ENCODE results near the gene GRAMD4. TPM values are rescaled to one million over a fixed set of nuclear protein-coding genes. Genes with fewer than 3 reads are reported as not detected.

GRAMD4 gene
- total RNA-seq, 1 donor from 2014 or later = 26.1 TPM

DNA sequence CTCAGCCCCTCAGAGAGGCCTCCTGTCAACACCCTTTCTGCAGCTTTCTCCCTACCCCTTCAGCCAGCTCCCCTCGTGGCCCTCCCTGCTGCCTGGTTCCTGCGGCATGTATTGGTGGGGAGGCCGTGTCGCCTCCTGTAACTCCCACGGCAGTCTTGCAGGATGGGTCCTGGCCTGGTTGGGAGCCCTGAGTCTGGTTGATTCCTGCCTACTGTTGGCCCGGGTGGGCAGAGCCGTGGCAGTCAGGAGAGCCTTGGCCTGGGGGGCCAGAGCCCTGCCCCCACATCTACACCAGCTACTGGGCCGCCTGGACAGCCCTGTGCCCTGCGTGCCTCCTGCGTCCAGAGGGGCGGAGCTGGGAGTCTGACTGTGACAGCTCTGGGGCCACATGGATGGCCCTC, 30.3 kb upstream of the GRAMD4 start:
- peaks cover 5 to 31% (median 31%) of the 10 kb centered on the region in 3 donors for H3K4me1 ChIP-seq (ENCODE audit: control insufficient read depth in 3 of 3, insufficient read depth in 3 of 3, low read length in 3 of 3)
- no peak overlapping the region for H3K27ac ChIP-seq (ENCODE audit: low read depth, low read length)

GRCh38 chr22:46590334-46590733, 29.9 kb upstream of the GRAMD4 start:
- Histone ChIP-seq H3K9ac (ENCODE audit: low read depth in 1 of 3, low read length in 3 of 3) (no peak overlapping the region), H3K9me3 (ENCODE audit: control insufficient read depth in 3 of 3, low read length in 3 of 3) (no peaks in the 10 kb centered on the region), H3K27ac (ENCODE audit: low read depth, low read length) (no peak overlapping the region), H3K36me3 (ENCODE audit: control insufficient read depth in 3 of 3, insufficient read depth in 3 of 3, low read length in 3 of 3) (no peaks in the 10 kb centered on the region), H3K4me1 (ENCODE audit: control insufficient read depth in 3 of 3, insufficient read depth in 3 of 3, low read length in 3 of 3) (peaks cover 9 to 35% (median 34%) of the 10 kb centered on the region in 3 donors), H3K4me3 (ENCODE audit: low read length in 3 of 3) (no peak overlapping the region), H3K27me3 (ENCODE audit: control insufficient read depth in 3 of 3, insufficient read depth in 3 of 3, low read length in 3 of 3) (no peaks in the 10 kb centered on the region)

More for the DNA sequence above, 30.3 kb upstream of the GRAMD4 start:
- no peaks in the 10 kb centered on the region for H3K9me3 ChIP-seq (ENCODE audit: control insufficient read depth in 3 of 3, low read length in 3 of 3)
- H3K27me3 ChIP-seq (ENCODE audit: control insufficient read depth in 3 of 3, insufficient read depth in 3 of 3, low read length in 3 of 3) = no peaks in the 10 kb centered on the region
- H3K9ac ChIP-seq (ENCODE audit: low read depth in 1 of 3, low read length in 3 of 3) = peak overlapping the region in 1 of 3 donors; percentile 8
- H3K4me3 ChIP-seq (ENCODE audit: low read length in 3 of 3) = no peak overlapping the region
- no peaks in the 10 kb centered on the region for H3K36me3 ChIP-seq (ENCODE audit: control insufficient read depth in 3 of 3, insufficient read depth in 3 of 3, low read length in 3 of 3)

DNA sequence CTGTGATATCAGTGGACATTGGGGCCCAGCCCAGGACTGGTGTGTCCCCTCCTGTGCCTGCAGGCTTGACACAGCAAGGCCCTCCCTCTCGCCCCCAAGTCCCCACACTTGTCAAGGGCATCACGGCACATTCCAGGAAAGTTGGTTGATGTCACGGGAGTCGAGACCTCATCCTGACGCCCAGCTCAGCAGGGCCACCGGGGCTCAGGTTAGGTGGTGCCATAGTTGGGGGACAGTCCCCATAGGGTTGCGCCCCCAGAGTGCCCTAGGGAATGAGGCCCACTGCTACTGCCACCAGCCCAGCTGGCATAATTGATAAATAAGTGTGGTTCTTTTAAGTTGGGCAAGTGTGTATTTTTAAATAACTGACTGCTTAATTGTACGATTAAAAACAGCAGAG, 28.3 kb upstream of the GRAMD4 start:
- Histone ChIP-seq H3K27me3 (ENCODE audit: control insufficient read depth in 3 of 3, insufficient read depth in 3 of 3, low read length in 3 of 3) (no peaks in the 10 kb centered on the region), H3K9ac (ENCODE audit: low read depth in 1 of 3, low read length in 3 of 3) (peak overlapping the region in 2 of 3 donors; percentile 7 to 43), H3K36me3 (ENCODE audit: control insufficient read depth in 3 of 3, insufficient read depth in 3 of 3, low read length in 3 of 3) (no peaks in the 10 kb centered on the region), H3K4me3 (ENCODE audit: low read length in 3 of 3) (no peak overlapping the region), H3K9me3 (ENCODE audit: control insufficient read depth in 3 of 3, low read length in 3 of 3) (no peaks in the 10 kb centered on the region), H3K4me1 (ENCODE audit: control insufficient read depth in 3 of 3, insufficient read depth in 3 of 3, low read length in 3 of 3) (peaks cover 20 to 47% (median 43%) of the 10 kb centered on the region in 3 donors), H3K27ac (ENCODE audit: low read depth, low read length) (peak overlapping the region; percentile 57)

DNA sequence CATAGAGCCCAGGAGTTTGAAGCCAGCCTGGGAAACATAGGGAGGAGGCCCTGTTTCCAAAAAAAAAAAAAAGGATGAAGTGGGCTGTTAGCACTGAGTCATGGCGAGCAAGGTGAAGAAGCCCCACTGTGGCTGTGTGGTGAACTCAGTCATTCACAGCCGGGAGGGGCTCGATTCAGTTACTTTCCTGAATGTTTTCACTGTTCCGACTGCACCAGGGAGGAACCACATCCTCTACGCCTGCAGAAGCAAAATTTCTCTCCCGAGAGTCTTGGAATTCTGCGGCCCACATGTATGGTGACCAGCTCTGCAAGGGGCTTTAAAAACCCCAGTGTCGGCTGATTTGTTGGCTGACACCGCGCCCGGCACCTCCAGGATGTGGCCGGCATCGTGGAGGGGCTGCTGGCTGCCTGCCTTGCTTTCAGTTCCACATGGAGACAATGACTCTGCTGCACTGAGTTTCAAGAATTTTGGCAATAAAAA, 27.8 kb upstream of the GRAMD4 start:
- Histone ChIP-seq H3K36me3 (ENCODE audit: control insufficient read depth in 3 of 3, insufficient read depth in 3 of 3, low read length in 3 of 3) (no peaks in the 10 kb centered on the region), H3K27me3 (ENCODE audit: control insufficient read depth in 3 of 3, insufficient read depth in 3 of 3, low read length in 3 of 3) (no peaks in the 10 kb centered on the region), H3K4me3 (ENCODE audit: low read length in 3 of 3) (no peak overlapping the region), H3K9me3 (ENCODE audit: control insufficient read depth in 3 of 3, low read length in 3 of 3) (no peaks in the 10 kb centered on the region), H3K4me1 (ENCODE audit: control insufficient read depth in 3 of 3, insufficient read depth in 3 of 3, low read length in 3 of 3) (peaks cover 20 to 49% (median 40%) of the 10 kb centered on the region in 3 donors), H3K9ac (ENCODE audit: low read depth in 1 of 3, low read length in 3 of 3) (peak overlapping the region in 2 of 3 donors; percentile 7 to 16), H3K27ac (ENCODE audit: low read depth, low read length) (peak overlapping the region; percentile 59)

DNA sequence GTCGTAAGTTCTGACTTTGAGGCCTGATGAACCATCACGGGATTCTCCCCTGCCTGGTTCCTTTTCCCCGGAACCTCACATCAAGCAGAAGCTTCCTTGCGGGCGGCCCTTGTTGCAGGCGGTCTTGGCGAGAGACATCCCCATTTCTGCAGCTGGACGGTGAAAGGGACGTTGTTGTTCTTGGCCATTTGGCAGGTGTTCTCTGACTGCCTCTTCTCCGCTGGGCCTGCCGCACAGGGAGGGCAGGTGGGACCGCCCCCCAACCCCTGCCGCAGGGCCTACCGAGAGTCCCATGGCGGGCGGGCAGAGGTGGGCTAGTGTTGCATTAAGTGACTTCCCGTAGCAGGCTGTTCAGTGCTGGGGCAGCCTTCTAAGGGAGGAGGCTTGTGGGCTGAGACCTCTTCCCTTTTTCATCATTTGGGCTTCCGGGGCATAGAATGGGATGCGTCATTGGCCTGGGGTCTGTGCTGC, 26.9 kb upstream of the GRAMD4 start:
- Histone ChIP-seq H3K9me3 (ENCODE audit: control insufficient read depth in 3 of 3, low read length in 3 of 3) (no peaks in the 10 kb centered on the region), H3K27me3 (ENCODE audit: control insufficient read depth in 3 of 3, insufficient read depth in 3 of 3, low read length in 3 of 3) (no peaks in the 10 kb centered on the region), H3K4me3 (ENCODE audit: low read length in 3 of 3) (no peak overlapping the region), H3K27ac (ENCODE audit: low read depth, low read length) (peak overlapping the region; percentile 59), H3K36me3 (ENCODE audit: control insufficient read depth in 3 of 3, insufficient read depth in 3 of 3, low read length in 3 of 3) (no peaks in the 10 kb centered on the region), H3K4me1 (ENCODE audit: control insufficient read depth in 3 of 3, insufficient read depth in 3 of 3, low read length in 3 of 3) (peaks cover 20 to 41% (median 33%) of the 10 kb centered on the region in 3 donors), H3K9ac (ENCODE audit: low read depth in 1 of 3, low read length in 3 of 3) (peak overlapping the region in 1 of 3 donors; percentile 11)

- H3K4me3 ChIP-seq (ENCODE audit: low read length in 3 of 3) = no peak overlapping the region
- H3K9me3 ChIP-seq (ENCODE audit: control insufficient read depth in 3 of 3, low read length in 3 of 3) = no peaks in the 10 kb centered on the region
- no peak overlapping the region for H3K27ac ChIP-seq (ENCODE audit: low read depth, low read length)
- H3K27me3 ChIP-seq (ENCODE audit: control insufficient read depth in 3 of 3, insufficient read depth in 3 of 3, low read length in 3 of 3) = no peaks in the 10 kb centered on the region
- H3K4me1 ChIP-seq (ENCODE audit: control insufficient read depth in 3 of 3, insufficient read depth in 3 of 3, low read length in 3 of 3) = peaks cover 20 to 40% (median 31%) of the 10 kb centered on the region in 3 donors
- no peak overlapping the region for H3K9ac ChIP-seq (ENCODE audit: low read depth in 1 of 3, low read length in 3 of 3)
- H3K36me3 ChIP-seq (ENCODE audit: control insufficient read depth in 3 of 3, insufficient read depth in 3 of 3, low read length in 3 of 3) = no peaks in the 10 kb centered on the region
These were observed 25.9 kb upstream of the GRAMD4 start for GRCh38 chr22:46593996-46594946.

GRCh38 chr22:46594947-46595298, 25.3 kb upstream of the GRAMD4 start:
- Histone ChIP-seq H3K27ac (ENCODE audit: low read depth, low read length) (no peak overlapping the region), H3K4me3 (ENCODE audit: low read length in 3 of 3) (no peak overlapping the region), H3K27me3 (ENCODE audit: control insufficient read depth in 3 of 3, insufficient read depth in 3 of 3, low read length in 3 of 3) (no peaks in the 10 kb centered on the region), H3K9me3 (ENCODE audit: control insufficient read depth in 3 of 3, low read length in 3 of 3) (no peaks in the 10 kb centered on the region), H3K36me3 (ENCODE audit: control insufficient read depth in 3 of 3, insufficient read depth in 3 of 3, low read length in 3 of 3) (no peaks in the 10 kb centered on the region), H3K9ac (ENCODE audit: low read depth in 1 of 3, low read length in 3 of 3) (no peak overlapping the region), H3K4me1 (ENCODE audit: control insufficient read depth in 3 of 3, insufficient read depth in 3 of 3, low read length in 3 of 3) (peaks cover 20 to 38% (median 31%) of the 10 kb centered on the region in 3 donors)

GRCh38 chr22:46595545-46595944, 24.6 kb upstream of the GRAMD4 start:
- H3K4me3 ChIP-seq (ENCODE audit: low read length in 3 of 3) = peak overlapping the region in 1 of 3 donors; percentile 6
- peak overlapping the region in 1 of 3 donors; percentile 33 for H3K9ac ChIP-seq (ENCODE audit: low read depth in 1 of 3, low read length in 3 of 3)
- H3K27ac ChIP-seq (ENCODE audit: low read depth, low read length) = no peak overlapping the region
- H3K4me1 ChIP-seq (ENCODE audit: control insufficient read depth in 3 of 3, insufficient read depth in 3 of 3, low read length in 3 of 3) = peaks cover 20 to 34% (median 31%) of the 10 kb centered on the region in 3 donors
- no peaks in the 10 kb centered on the region for H3K27me3 ChIP-seq (ENCODE audit: control insufficient read depth in 3 of 3, insufficient read depth in 3 of 3, low read length in 3 of 3)
- no peaks in the 10 kb centered on the region for H3K9me3 ChIP-seq (ENCODE audit: control insufficient read depth in 3 of 3, low read length in 3 of 3)
- no peaks in the 10 kb centered on the region for H3K36me3 ChIP-seq (ENCODE audit: control insufficient read depth in 3 of 3, insufficient read depth in 3 of 3, low read length in 3 of 3)

GRCh38 chr22:46596032-46596441, 24.1 kb upstream of the GRAMD4 start:
- peaks cover 20 to 34% (median 31%) of the 10 kb centered on the region in 3 donors for H3K4me1 ChIP-seq (ENCODE audit: control insufficient read depth in 3 of 3, insufficient read depth in 3 of 3, low read length in 3 of 3)
- no peaks in the 10 kb centered on the region for H3K9me3 ChIP-seq (ENCODE audit: control insufficient read depth in 3 of 3, low read length in 3 of 3)
- H3K4me3 ChIP-seq (ENCODE audit: low read length in 3 of 3) = peak overlapping the region in 1 of 3 donors; percentile 6
- peak overlapping the region in 1 of 3 donors; percentile 33 for H3K9ac ChIP-seq (ENCODE audit: low read depth in 1 of 3, low read length in 3 of 3)
- H3K36me3 ChIP-seq (ENCODE audit: control insufficient read depth in 3 of 3, insufficient read depth in 3 of 3, low read length in 3 of 3) = no peaks in the 10 kb centered on the region
- no peak overlapping the region for H3K27ac ChIP-seq (ENCODE audit: low read depth, low read length)
- no peaks in the 10 kb centered on the region for H3K27me3 ChIP-seq (ENCODE audit: control insufficient read depth in 3 of 3, insufficient read depth in 3 of 3, low read length in 3 of 3)

DNA sequence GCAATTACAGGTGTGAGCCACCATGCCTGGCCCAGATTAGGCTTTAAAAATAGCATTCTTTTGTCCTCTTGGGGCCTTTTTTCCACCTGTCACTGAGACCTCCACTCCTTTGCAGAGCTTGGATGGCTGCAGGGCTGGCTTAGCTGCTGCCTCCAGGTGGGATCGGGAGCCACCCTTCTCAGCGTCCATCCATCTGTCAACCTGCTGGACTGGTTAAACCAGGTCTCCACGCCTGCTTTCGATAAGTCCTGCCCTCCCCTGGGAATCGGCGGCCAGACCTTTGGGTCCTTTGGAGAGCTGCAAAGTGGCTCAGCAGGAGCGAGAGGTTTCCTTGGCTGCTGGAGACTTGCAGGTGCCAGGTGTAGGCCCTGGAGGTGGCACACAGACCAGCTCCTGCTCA, 23.4 kb upstream of the GRAMD4 start:
- no peak overlapping the region for H3K27ac ChIP-seq (ENCODE audit: low read depth, low read length)
- H3K36me3 ChIP-seq (ENCODE audit: control insufficient read depth in 3 of 3, insufficient read depth in 3 of 3, low read length in 3 of 3) = no peaks in the 10 kb centered on the region
- H3K4me3 ChIP-seq (ENCODE audit: low read length in 3 of 3) = no peak overlapping the region
- no peak overlapping the region for H3K9ac ChIP-seq (ENCODE audit: low read depth in 1 of 3, low read length in 3 of 3)
- H3K4me1 ChIP-seq (ENCODE audit: control insufficient read depth in 3 of 3, insufficient read depth in 3 of 3, low read length in 3 of 3) = peaks cover 20 to 34% (median 34%) of the 10 kb centered on the region in 3 donors
- H3K27me3 ChIP-seq (ENCODE audit: control insufficient read depth in 3 of 3, insufficient read depth in 3 of 3, low read length in 3 of 3) = no peaks in the 10 kb centered on the region
- H3K9me3 ChIP-seq (ENCODE audit: control insufficient read depth in 3 of 3, low read length in 3 of 3) = no peaks in the 10 kb centered on the region

Measured in skeletal muscle tissue (tissue), 4 donors.